ENCODE results near the gene FBXO47. TPM values are rescaled to one million over a fixed set of nuclear protein-coding genes. Genes with fewer than 3 reads are reported as not detected.
"Not testable (repeated sequence)": the region's sequence is repeated elsewhere in the genome, so short reads cannot be mapped to it uniquely, and the experiment has no call there.

Gene FBXO47
- total RNA-seq, 3 donors from 2014 or later: 0.08 TPM; not detected in 2

GRCh38 chr17:38921756-38922411 lies 45.3 kb downstream of the FBXO47 start:
- Mint-ChIP-seq H3K36me3 (ENCODE audit: insufficient read depth) (peaks cover 14% of the 10 kb centered on the region), H3K4me1 (ENCODE audit: low read depth) (peaks cover 37% of the 10 kb centered on the region), H3K9me3 (no peaks in the 10 kb centered on the region), H3K27me3 (ENCODE audit: low read depth) (no peaks in the 10 kb centered on the region), H3K4me3 (no peak overlapping the region)
- no peak for ATAC-seq
- no peak for DNase-seq

- no peak for DNase-seq
- H3K36me3 Mint-ChIP-seq (ENCODE audit: insufficient read depth): peaks cover 19% of the 10 kb centered on the region
- H3K27me3 Mint-ChIP-seq (ENCODE audit: low read depth): no peaks in the 10 kb centered on the region
- ATAC-seq: no peak
- no peak overlapping the region for H3K4me3 Mint-ChIP-seq
- H3K4me1 Mint-ChIP-seq (ENCODE audit: low read depth): peaks cover 24% of the 10 kb centered on the region
- no peaks in the 10 kb centered on the region for H3K9me3 Mint-ChIP-seq
Measured at GRCh38 chr17:38920374-38921291, 46.6 kb downstream of the FBXO47 start.

- Mint-ChIP-seq H3K36me3 (ENCODE audit: insufficient read depth) (peaks cover 24% of the 10 kb centered on the region), H3K4me3 (no peak overlapping the region), H3K4me1 (ENCODE audit: low read depth) (peaks cover 14% of the 10 kb centered on the region), H3K27me3 (ENCODE audit: low read depth) (no peaks in the 10 kb centered on the region), H3K9me3 (no peaks in the 10 kb centered on the region)
- ATAC-seq (no peak), DNase-seq (no peak)
Measured at GRCh38 chr17:38919316-38920078, 47.7 kb downstream of the FBXO47 start.

- no peak for DNase-seq
- ATAC-seq: no peak
- H3K36me3 Mint-ChIP-seq (ENCODE audit: insufficient read depth): peaks cover 29% of the 10 kb centered on the region
- H3K4me3 Mint-ChIP-seq: no peak overlapping the region
- H3K27me3 Mint-ChIP-seq (ENCODE audit: low read depth): no peaks in the 10 kb centered on the region
- no peaks in the 10 kb centered on the region for H3K9me3 Mint-ChIP-seq
- peaks cover 14% of the 10 kb centered on the region for H3K4me1 Mint-ChIP-seq (ENCODE audit: low read depth)
Measured at GRCh38 chr17:38918916-38919315, 48.3 kb downstream of the FBXO47 start.

- ATAC-seq: no peak
- no peak overlapping the region for H3K4me3 Mint-ChIP-seq
- peaks cover 30% of the 10 kb centered on the region for H3K36me3 Mint-ChIP-seq (ENCODE audit: insufficient read depth)
- no peaks in the 10 kb centered on the region for H3K27me3 Mint-ChIP-seq (ENCODE audit: low read depth)
- no peak for DNase-seq
- H3K4me1 Mint-ChIP-seq (ENCODE audit: low read depth): peaks cover 13% of the 10 kb centered on the region
- H3K9me3 Mint-ChIP-seq: no peaks in the 10 kb centered on the region
Measured at GRCh38 chr17:38918129-38918913, 48.9 kb downstream of the FBXO47 start.

- peaks cover 30% of the 10 kb centered on the region for H3K36me3 Mint-ChIP-seq (ENCODE audit: insufficient read depth)
- no peaks in the 10 kb centered on the region for H3K9me3 Mint-ChIP-seq
- no peak overlapping the region for H3K4me3 Mint-ChIP-seq
- no peaks in the 10 kb centered on the region for H3K27me3 Mint-ChIP-seq (ENCODE audit: low read depth)
- no peak for ATAC-seq
- no peak for DNase-seq
- peaks cover 14% of the 10 kb centered on the region for H3K4me1 Mint-ChIP-seq (ENCODE audit: low read depth)
Measured at GRCh38 chr17:38917259-38917658, 49.9 kb downstream of the FBXO47 start.

GRCh38 chr17:38916771-38917170 lies 50.4 kb downstream of the FBXO47 start:
- Mint-ChIP-seq H3K36me3 (ENCODE audit: insufficient read depth) (peaks cover 30% of the 10 kb centered on the region), H3K4me1 (ENCODE audit: low read depth) (peaks cover 9% of the 10 kb centered on the region), H3K4me3 (no peak overlapping the region), H3K9me3 (no peaks in the 10 kb centered on the region), H3K27me3 (ENCODE audit: low read depth) (no peaks in the 10 kb centered on the region)
- DNase-seq (no peak), ATAC-seq (no peak)

- Mint-ChIP-seq H3K9me3 (no peaks in the 10 kb centered on the region), H3K4me1 (ENCODE audit: low read depth) (peaks cover 6% of the 10 kb centered on the region), H3K4me3 (no peak overlapping the region), H3K36me3 (ENCODE audit: insufficient read depth) (peaks cover 32% of the 10 kb centered on the region), H3K27me3 (ENCODE audit: low read depth) (no peaks in the 10 kb centered on the region)
- DNase-seq (no peak), ATAC-seq (no peak)
Measured at GRCh38 chr17:38915639-38915995, 51.6 kb downstream of the FBXO47 start.

- no peak overlapping the region for H3K4me3 Mint-ChIP-seq
- no peaks in the 10 kb centered on the region for H3K27me3 Mint-ChIP-seq (ENCODE audit: low read depth)
- ATAC-seq: no peak
- peaks cover 6% of the 10 kb centered on the region for H3K4me1 Mint-ChIP-seq (ENCODE audit: low read depth)
- peaks cover 30% of the 10 kb centered on the region for H3K36me3 Mint-ChIP-seq (ENCODE audit: insufficient read depth)
- H3K9me3 Mint-ChIP-seq: no peaks in the 10 kb centered on the region
- no peak for DNase-seq
Measured at GRCh38 chr17:38914741-38915638, 52.2 kb downstream of the FBXO47 start.

GRCh38 chr17:38912221-38912813 lies 54.9 kb downstream of the FBXO47 start:
- Mint-ChIP-seq H3K4me1 (ENCODE audit: low read depth) (peaks cover 11% of the 10 kb centered on the region), H3K9me3 (no peaks in the 10 kb centered on the region)

GRCh38 chr17:38911731-38912081 lies 55.5 kb downstream of the FBXO47 start:
- not testable (repeated sequence) for H3K27me3 Mint-ChIP-seq (ENCODE audit: low read depth); H3K4me3 Mint-ChIP-seq; H3K9me3 Mint-ChIP-seq; ATAC-seq; DNase-seq
- Mint-ChIP-seq H3K4me1 (ENCODE audit: low read depth) (peaks cover 12% of the 10 kb centered on the region), H3K36me3 (ENCODE audit: insufficient read depth) (peaks cover 20% of the 10 kb centered on the region)

More at GRCh38 chr17:38912221-38912813, 54.9 kb downstream of the FBXO47 start:
- no peak for ATAC-seq
- H3K36me3 Mint-ChIP-seq (ENCODE audit: insufficient read depth): peaks cover 24% of the 10 kb centered on the region
- DNase-seq: no peak
- no peak overlapping the region for H3K4me3 Mint-ChIP-seq
- no peaks in the 10 kb centered on the region for H3K27me3 Mint-ChIP-seq (ENCODE audit: low read depth)

GRCh38 chr17:38911081-38911730 lies 56.0 kb downstream of the FBXO47 start:
- H3K36me3 Mint-ChIP-seq (ENCODE audit: insufficient read depth): peaks cover 20% of the 10 kb centered on the region
- ATAC-seq: no peak
- no peaks in the 10 kb centered on the region for H3K27me3 Mint-ChIP-seq (ENCODE audit: low read depth)
- no peak overlapping the region for H3K4me3 Mint-ChIP-seq
- H3K9me3 Mint-ChIP-seq: no peaks in the 10 kb centered on the region
- peaks cover 13% of the 10 kb centered on the region for H3K4me1 Mint-ChIP-seq (ENCODE audit: low read depth)
- no peak for DNase-seq

Measured in activated T-cell treated with anti-CD3 and anti-CD28 coated beads, Interleukin-2, amount 50 U/mL, for 4 hours (primary cell).